Astrocyte of the cerebellum (primary cell): Measurements from ENCODE around the gene ESRP2.

Experiments
- DNase-seq: peaks from one replicate; pipeline ENCODE4 v3.0.0-alpha.2; 2011; ENCODE audit warnings: low read depth
- H3K4me3 ChIP-seq: 2 replicates; pipeline ENCODE4 v1.5.1; 2011; ENCODE audit warnings: mild to moderate bottlenecking, low read depth, low read length, moderate library complexity
- in situ Hi-C: cut with HindIII; loops from 2 replicates; pipeline ENCODE4 v1.10.0; 2017; ENCODE audit warnings: low sequenced_read_pairs
- TF ChIP-seq, protein P1 (sequence below): IDR thresholded peaks from 2 replicates; pipeline ENCODE4 v1.5.1; 2012; ENCODE audit warnings: low read length, low read depth, moderate library complexity, mild to moderate bottlenecking; ENCODE audit errors: missing control alignments

ESRP2 gene

GRCh38 chr16:68179196-68179795 is 56.6 kb downstream of the ESRP2 start:
- in situ Hi-C loops = no loop called here
- DNase-seq = no peak
- no peak overlapping the region for H3K4me3 ChIP-seq
- TF ChIP-seq, protein P1, sequence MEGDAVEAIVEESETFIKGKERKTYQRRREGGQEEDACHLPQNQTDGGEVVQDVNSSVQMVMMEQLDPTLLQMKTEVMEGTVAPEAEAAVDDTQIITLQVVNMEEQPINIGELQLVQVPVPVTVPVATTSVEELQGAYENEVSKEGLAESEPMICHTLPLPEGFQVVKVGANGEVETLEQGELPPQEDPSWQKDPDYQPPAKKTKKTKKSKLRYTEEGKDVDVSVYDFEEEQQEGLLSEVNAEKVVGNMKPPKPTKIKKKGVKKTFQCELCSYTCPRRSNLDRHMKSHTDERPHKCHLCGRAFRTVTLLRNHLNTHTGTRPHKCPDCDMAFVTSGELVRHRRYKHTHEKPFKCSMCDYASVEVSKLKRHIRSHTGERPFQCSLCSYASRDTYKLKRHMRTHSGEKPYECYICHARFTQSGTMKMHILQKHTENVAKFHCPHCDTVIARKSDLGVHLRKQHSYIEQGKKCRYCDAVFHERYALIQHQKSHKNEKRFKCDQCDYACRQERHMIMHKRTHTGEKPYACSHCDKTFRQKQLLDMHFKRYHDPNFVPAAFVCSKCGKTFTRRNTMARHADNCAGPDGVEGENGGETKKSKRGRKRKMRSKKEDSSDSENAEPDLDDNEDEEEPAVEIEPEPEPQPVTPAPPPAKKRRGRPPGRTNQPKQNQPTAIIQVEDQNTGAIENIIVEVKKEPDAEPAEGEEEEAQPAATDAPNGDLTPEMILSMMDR = no peak
